Gastrocnemius medialis (tissue), 4 donors: ENCODE measurements around the gene LMNTD2.

Experiments
- POLR2A ChIP-seq, 2 donors: fragments of 450-650 bp; IDR thresholded peaks; one replicate each; pipeline ENCODE4 v1.6.1; 2017; ENCODE audit warnings: antibody characterized with exemption in 2 of 2, mild to moderate bottlenecking in 2 of 2, moderate library complexity in 2 of 2
- TF ChIP-seq, protein P1 (sequence below), 5 experiments: fragments of 450-650 bp in 3 of 5; fragments of 200-600 bp in 2 of 5; sonication (generic) in 2 of 5; IDR thresholded peaks in 4 of 5; conservative IDR thresholded peaks in 1 of 5; 1 replicate in 4 of 5; 2 replicates in 1 of 5; pipeline ENCODE4 v1.5.1; 2016 to 2019; ENCODE audit warnings: antibody characterized with exemption in 5 of 5, mild to moderate bottlenecking in 3 of 5, moderate library complexity in 3 of 5

DNA sequence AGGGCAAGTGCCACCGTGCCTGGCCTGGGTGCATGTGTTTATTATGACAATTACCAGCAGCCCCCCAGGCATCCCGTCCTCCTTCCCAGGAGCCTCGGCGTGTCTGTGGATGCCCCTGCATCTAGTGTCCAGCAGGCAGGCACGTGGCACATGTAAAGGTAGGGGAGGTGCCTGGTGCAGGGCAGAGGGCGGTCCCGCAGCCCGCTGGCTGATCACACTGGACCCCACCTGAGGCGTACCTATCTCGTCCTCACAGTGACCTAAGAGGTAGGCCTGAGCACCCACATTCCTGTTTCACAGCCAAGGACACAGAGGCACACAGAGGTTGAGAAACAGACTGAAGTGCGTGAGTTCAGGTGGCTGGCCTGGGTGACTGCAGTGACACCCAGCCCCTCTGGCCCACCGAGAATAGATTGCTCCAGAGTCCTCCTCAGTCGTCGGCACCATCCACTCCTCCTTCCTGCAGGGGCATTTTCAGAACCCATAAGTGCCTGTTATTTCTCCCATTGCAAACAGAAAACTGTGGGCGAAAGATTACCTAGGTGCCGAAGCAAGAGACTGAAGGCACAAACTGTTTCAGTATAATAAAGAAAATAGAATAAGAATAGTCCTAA, 12.7 kb upstream of the LMNTD2 start:
- TF ChIP-seq, protein P1, sequence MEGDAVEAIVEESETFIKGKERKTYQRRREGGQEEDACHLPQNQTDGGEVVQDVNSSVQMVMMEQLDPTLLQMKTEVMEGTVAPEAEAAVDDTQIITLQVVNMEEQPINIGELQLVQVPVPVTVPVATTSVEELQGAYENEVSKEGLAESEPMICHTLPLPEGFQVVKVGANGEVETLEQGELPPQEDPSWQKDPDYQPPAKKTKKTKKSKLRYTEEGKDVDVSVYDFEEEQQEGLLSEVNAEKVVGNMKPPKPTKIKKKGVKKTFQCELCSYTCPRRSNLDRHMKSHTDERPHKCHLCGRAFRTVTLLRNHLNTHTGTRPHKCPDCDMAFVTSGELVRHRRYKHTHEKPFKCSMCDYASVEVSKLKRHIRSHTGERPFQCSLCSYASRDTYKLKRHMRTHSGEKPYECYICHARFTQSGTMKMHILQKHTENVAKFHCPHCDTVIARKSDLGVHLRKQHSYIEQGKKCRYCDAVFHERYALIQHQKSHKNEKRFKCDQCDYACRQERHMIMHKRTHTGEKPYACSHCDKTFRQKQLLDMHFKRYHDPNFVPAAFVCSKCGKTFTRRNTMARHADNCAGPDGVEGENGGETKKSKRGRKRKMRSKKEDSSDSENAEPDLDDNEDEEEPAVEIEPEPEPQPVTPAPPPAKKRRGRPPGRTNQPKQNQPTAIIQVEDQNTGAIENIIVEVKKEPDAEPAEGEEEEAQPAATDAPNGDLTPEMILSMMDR (IDR thresholded peaks at IDR 0.05 in 4 of 5, conservative IDR thresholded peaks at IDR 0.05 in 1 of 5) = no peak
- no peak for TF ChIP-seq POLR2A (IDR thresholded peaks at IDR 0.05)
